ENCODE measurements around the gene EFNB3. TPM values are rescaled to one million over a fixed set of nuclear protein-coding genes. Genes with fewer than 3 reads are reported as not detected.

EFNB3 gene
- total RNA-seq, 3 donors from 2014 or later (not counting 1 experiment from before 2014, with no cell fraction given), result not detected

- H3K9me3 Mint-ChIP-seq, result no peaks in the 10 kb centered on the region
- Histone ChIP-seq H3K27me3 (ENCODE audit: control insufficient read depth, insufficient read depth, low read length) (no peaks in the 10 kb centered on the region), H3K4me3 (ENCODE audit: low read length) (peak overlapping the region; percentile 87), H3K36me3 (ENCODE audit: control insufficient read depth, insufficient read depth, low read length) (no peaks in the 10 kb centered on the region), H3K27ac (ENCODE audit: low read length) (peak overlapping the region; percentile 92), H3K4me1 (ENCODE audit: control insufficient read depth, insufficient read depth, low read length) (peaks cover 26% of the 10 kb centered on the region), H3K9me3 (ENCODE audit: control insufficient read depth, insufficient read depth, low read length) (no peaks in the 10 kb centered on the region)
- peak overlapping the region; percentile 92 for H3K4me3 Mint-ChIP-seq
- peak; percentile 57 to 80 (median 70) for ATAC-seq
- intact Hi-C loops (cut with micrococcal nuclease), result loop anchor here (1.0 to 10.0 kb wide), 12 partner anchors 71 to 671 kb away; partner anchors contain the start of genes ACADVL, CYB5D1, DLG4 and FXR2
- H3K27ac Mint-ChIP-seq, result peak overlapping the region; percentile 96 to 100
- no peaks in the 10 kb centered on the region for H3K27me3 Mint-ChIP-seq (ENCODE audit: low read depth in 2 of 2)
- no peaks in the 10 kb centered on the region for H3K36me3 Mint-ChIP-seq
- TF ChIP-seq CTCF (IDR thresholded peaks at IDR 0.05), result no peak
- DNase-seq, result peak; percentile 91 to 96
- H3K4me1 Mint-ChIP-seq, result peaks cover 34 to 37% of the 10 kb centered on the region in 2 donors
- WGBS (ENCODE audit: insufficient coverage), result 11% methylated on average over 44 of the region's 44 CpGs
Measured at GRCh38 chr17:7685533-7686221, 19.3 kb upstream of the EFNB3 start.

- Histone ChIP-seq H3K4me1 (ENCODE audit: control insufficient read depth, insufficient read depth, low read length) (peaks cover 26% of the 10 kb centered on the region), H3K27ac (ENCODE audit: low read length) (peak overlapping the region; percentile 92), H3K27me3 (ENCODE audit: control insufficient read depth, insufficient read depth, low read length) (no peaks in the 10 kb centered on the region), H3K36me3 (ENCODE audit: control insufficient read depth, insufficient read depth, low read length) (no peaks in the 10 kb centered on the region), H3K9me3 (ENCODE audit: control insufficient read depth, insufficient read depth, low read length) (no peaks in the 10 kb centered on the region), H3K4me3 (ENCODE audit: low read length) (peak overlapping the region; percentile 87)
- TF ChIP-seq CTCF (IDR thresholded peaks at IDR 0.05), result no peak
- no peaks in the 10 kb centered on the region for H3K36me3 Mint-ChIP-seq
- peak; percentile 58 to 71 (median 59) for ATAC-seq
- no peaks in the 10 kb centered on the region for H3K27me3 Mint-ChIP-seq (ENCODE audit: low read depth in 2 of 2)
- H3K9me3 Mint-ChIP-seq, result no peaks in the 10 kb centered on the region
- intact Hi-C loops (cut with micrococcal nuclease), result loop anchor here (1.0 to 10.0 kb wide), 12 partner anchors 72 to 672 kb away; partner anchors contain the start of genes ACADVL, CYB5D1, DLG4 and FXR2
- H3K4me3 Mint-ChIP-seq, result peak overlapping the region; percentile 92
- peak; percentile 76 to 92 for DNase-seq
- H3K27ac Mint-ChIP-seq, result peak overlapping the region; percentile 96 to 100
- peaks cover 34 to 37% of the 10 kb centered on the region in 2 donors for H3K4me1 Mint-ChIP-seq
- under 1% methylated on average over 24 of the region's 30 CpGs for WGBS (ENCODE audit: insufficient coverage)
Measured at GRCh38 chr17:7686222-7687071, 18.6 kb upstream of the EFNB3 start.

- under 1% methylated on average over 28 of the region's 30 CpGs for WGBS (ENCODE audit: insufficient coverage)
- Mint-ChIP-seq H3K27me3 (ENCODE audit: low read depth in 2 of 2) (no peaks in the 10 kb centered on the region), H3K4me3 (peak within 1 kb of the TSS; percentile 92), H3K36me3 (no peaks in the 10 kb centered on the region), H3K4me1 (peaks cover 34 to 37% of the 10 kb centered on the region in 2 donors), H3K9me3 (no peaks in the 10 kb centered on the region), H3K27ac (peak within 1 kb of the TSS; percentile 96 to 100)
- intact Hi-C loops (cut with micrococcal nuclease), result loop anchor here (2.0 to 10.0 kb wide), 10 partner anchors 72 to 672 kb away; partner anchors contain the start of genes ACADVL, CYB5D1, DLG4 and FXR2
- TF ChIP-seq CTCF (IDR thresholded peaks at IDR 0.05), result no peak
- H3K4me1 ChIP-seq (ENCODE audit: control insufficient read depth, insufficient read depth, low read length), result peaks cover 26% of the 10 kb centered on the region
- H3K27ac ChIP-seq (ENCODE audit: low read length), result peak within 1 kb of the TSS; percentile 92
- H3K9me3 ChIP-seq (ENCODE audit: control insufficient read depth, insufficient read depth, low read length), result no peaks in the 10 kb centered on the region
- H3K27me3 ChIP-seq (ENCODE audit: control insufficient read depth, insufficient read depth, low read length), result no peaks in the 10 kb centered on the region
- H3K36me3 ChIP-seq (ENCODE audit: control insufficient read depth, insufficient read depth, low read length), result no peaks in the 10 kb centered on the region
- H3K4me3 ChIP-seq (ENCODE audit: low read length), result peak within 1 kb of the TSS; percentile 87
- peak; percentile 54 to 75 (median 56) for ATAC-seq
- DNase-seq, result peak; percentile 85 to 96
Measured at GRCh38 chr17:7687072-7687907, 17.7 kb upstream of the EFNB3 start, which contains the start of gene TP53. TSS of gene TP53 (minus strand) at chr17:7687490. CDS start at chr17:7676594, 10,896 bp downstream.

Data from natural killer cell (primary cell).